ENCODE measurements around the gene TMED1. TPM values are rescaled to one million over a fixed set of nuclear protein-coding genes. Genes with fewer than 3 reads are reported as not detected.

The TMED1 gene
- total and polyA plus RNA-seq, 9 of the 15 experiments (the other 6 are each of a cell fraction or from before 2014, with no cell fraction given), result 0.86 to 30.2 (median 23.5) TPM

DNA sequence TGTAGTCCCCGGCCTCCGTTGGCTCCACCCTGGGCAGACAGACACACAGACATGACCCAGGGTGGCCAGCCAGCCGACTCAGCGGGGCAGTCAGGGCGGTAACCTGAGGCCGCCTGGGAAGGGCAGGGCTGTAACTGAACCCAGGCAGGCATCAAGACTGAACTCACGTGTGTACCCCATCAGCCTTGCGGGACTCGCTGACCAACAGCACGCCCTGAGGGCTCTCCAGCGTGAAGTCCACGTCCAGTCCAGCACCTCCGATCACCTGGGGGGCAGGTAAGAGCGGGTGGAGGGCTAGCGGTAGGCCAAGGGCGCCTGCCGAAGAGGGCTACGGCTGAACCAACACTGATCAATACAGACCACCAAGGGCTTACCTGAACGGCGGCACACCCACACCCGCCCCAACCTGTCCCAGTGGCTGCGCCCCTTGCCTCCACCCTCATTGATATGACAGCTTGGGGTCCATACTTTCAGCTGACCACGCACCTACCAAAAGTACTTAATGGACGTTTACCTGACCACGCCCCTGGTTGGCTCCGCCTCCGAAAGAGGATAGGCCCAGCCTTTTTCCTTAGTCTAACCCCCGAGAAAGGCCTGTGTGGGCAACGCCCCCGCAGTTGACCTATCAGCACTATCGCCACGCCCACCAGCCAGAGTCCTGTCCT, 791 bp downstream of the TMED1 start (continued):
- TF ChIP-seq, protein P1, sequence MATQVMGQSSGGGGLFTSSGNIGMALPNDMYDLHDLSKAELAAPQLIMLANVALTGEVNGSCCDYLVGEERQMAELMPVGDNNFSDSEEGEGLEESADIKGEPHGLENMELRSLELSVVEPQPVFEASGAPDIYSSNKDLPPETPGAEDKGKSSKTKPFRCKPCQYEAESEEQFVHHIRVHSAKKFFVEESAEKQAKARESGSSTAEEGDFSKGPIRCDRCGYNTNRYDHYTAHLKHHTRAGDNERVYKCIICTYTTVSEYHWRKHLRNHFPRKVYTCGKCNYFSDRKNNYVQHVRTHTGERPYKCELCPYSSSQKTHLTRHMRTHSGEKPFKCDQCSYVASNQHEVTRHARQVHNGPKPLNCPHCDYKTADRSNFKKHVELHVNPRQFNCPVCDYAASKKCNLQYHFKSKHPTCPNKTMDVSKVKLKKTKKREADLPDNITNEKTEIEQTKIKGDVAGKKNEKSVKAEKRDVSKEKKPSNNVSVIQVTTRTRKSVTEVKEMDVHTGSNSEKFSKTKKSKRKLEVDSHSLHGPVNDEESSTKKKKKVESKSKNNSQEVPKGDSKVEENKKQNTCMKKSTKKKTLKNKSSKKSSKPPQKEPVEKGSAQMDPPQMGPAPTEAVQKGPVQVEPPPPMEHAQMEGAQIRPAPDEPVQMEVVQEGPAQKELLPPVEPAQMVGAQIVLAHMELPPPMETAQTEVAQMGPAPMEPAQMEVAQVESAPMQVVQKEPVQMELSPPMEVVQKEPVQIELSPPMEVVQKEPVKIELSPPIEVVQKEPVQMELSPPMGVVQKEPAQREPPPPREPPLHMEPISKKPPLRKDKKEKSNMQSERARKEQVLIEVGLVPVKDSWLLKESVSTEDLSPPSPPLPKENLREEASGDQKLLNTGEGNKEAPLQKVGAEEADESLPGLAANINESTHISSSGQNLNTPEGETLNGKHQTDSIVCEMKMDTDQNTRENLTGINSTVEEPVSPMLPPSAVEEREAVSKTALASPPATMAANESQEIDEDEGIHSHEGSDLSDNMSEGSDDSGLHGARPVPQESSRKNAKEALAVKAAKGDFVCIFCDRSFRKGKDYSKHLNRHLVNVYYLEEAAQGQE (IDR thresholded peaks at IDR 0.05; ENCODE audit: borderline replicate concordance), result no peak
- TF ChIP-seq, protein P1 (CRISPR knock-in tag; IDR thresholded peaks at IDR 0.05; ENCODE audit: low read depth), result no peak
- TF ChIP-seq FOXK2 (conservative IDR thresholded peaks at IDR 0.05 in 1 of 2, IDR thresholded peaks at IDR 0.05 in 1 of 2; ENCODE audit: low read depth in 2 of 2) (no peak), TEAD1 (CRISPR knock-in tag; IDR thresholded peaks at IDR 0.05) (0 out of 4 replicates have a peak, but pooled peaks of 1 of the 2 experiments have one; percentile 44), ZNF780A (CRISPR knock-in tag; IDR thresholded peaks at IDR 0.05) (peak; percentile 31; the same call in 1 of the 2 replicates), PURB (CRISPR knock-in tag; IDR thresholded peaks at IDR 0.05; ENCODE audit: low read depth) (no peak), TFAM (CRISPR knock-in tag; conservative IDR thresholded peaks at IDR 0.05) (no peak), ZNF197 (CRISPR knock-in tag; IDR thresholded peaks at IDR 0.05; ENCODE audit: low read depth) (no peak), ZNF316 (IDR thresholded peaks at IDR 0.05) (peak; percentile 86), POLR2B (IDR thresholded peaks at IDR 0.05; ENCODE audit: low read depth, partially characterized antibody) (peak; percentile 62)
- TF ChIP-seq, protein P2, sequence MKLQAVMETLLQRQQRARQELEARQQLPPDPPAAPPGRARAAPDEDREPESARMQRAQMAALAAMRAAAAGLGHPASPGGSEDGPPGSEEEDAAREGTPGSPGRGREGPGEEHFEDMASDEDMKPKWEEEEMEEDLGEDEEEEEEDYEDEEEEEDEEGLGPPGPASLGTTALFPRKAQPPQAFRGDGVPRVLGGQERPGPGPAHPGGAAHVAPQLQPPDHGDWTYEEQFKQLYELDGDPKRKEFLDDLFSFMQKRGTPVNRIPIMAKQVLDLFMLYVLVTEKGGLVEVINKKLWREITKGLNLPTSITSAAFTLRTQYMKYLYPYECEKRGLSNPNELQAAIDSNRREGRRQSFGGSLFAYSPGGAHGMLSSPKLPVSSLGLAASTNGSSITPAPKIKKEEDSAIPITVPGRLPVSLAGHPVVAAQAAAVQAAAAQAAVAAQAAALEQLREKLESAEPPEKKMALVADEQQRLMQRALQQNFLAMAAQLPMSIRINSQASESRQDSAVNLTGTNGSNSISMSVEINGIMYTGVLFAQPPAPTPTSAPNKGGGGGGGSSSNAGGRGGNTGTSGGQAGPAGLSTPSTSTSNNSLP (IDR thresholded peaks at IDR 0.05; ENCODE audit: borderline replicate concordance, low read depth, low read length), result no peak
- TF ChIP-seq, protein P3, sequence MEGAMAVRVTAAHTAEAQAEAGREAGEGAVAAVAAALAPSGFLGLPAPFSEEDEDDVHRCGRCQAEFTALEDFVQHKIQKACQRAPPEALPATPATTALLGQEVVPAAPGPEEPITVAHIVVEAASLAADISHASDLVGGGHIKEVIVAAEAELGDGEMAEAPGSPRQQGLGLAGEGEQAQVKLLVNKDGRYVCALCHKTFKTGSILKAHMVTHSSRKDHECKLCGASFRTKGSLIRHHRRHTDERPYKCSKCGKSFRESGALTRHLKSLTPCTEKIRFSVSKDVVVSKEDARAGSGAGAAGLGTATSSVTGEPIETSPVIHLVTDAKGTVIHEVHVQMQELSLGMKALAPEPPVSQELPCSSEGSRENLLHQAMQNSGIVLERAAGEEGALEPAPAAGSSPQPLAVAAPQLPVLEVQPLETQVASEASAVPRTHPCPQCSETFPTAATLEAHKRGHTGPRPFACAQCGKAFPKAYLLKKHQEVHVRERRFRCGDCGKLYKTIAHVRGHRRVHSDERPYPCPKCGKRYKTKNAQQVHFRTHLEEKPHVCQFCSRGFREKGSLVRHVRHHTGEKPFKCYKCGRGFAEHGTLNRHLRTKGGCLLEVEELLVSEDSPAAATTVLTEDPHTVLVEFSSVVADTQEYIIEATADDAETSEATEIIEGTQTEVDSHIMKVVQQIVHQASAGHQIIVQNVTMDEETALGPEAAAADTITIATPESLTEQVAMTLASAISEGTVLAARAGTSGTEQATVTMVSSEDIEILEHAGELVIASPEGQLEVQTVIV (CRISPR knock-in tag; IDR thresholded peaks at IDR 0.05; ENCODE audit: borderline replicate concordance), result no peak
- TF ChIP-seq, protein P4, sequence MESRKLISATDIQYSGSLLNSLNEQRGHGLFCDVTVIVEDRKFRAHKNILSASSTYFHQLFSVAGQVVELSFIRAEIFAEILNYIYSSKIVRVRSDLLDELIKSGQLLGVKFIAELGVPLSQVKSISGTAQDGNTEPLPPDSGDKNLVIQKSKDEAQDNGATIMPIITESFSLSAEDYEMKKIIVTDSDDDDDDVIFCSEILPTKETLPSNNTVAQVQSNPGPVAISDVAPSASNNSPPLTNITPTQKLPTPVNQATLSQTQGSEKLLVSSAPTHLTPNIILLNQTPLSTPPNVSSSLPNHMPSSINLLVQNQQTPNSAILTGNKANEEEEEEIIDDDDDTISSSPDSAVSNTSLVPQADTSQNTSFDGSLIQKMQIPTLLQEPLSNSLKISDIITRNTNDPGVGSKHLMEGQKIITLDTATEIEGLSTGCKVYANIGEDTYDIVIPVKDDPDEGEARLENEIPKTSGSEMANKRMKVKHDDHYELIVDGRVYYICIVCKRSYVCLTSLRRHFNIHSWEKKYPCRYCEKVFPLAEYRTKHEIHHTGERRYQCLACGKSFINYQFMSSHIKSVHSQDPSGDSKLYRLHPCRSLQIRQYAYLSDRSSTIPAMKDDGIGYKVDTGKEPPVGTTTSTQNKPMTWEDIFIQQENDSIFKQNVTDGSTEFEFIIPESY (CRISPR knock-in tag; IDR thresholded peaks at IDR 0.05), result 0 out of 2 replicates have a peak, but pooled peaks have one; percentile 7

Measured in K562 (cell line).